ENCODE results near the gene RHBDL3. TPM values are rescaled to one million over a fixed set of nuclear protein-coding genes. Genes with fewer than 3 reads are reported as not detected.
A peak's percentile ranks its signal among the peaks of the same experiment; 100 is the strongest.

RHBDL3 gene
- total and polyA plus RNA-seq, 2 of the 8 experiments (the other 6 are each of a cell fraction or from before 2014, with no cell fraction given), result 9.6 to 12.2 TPM

DNA sequence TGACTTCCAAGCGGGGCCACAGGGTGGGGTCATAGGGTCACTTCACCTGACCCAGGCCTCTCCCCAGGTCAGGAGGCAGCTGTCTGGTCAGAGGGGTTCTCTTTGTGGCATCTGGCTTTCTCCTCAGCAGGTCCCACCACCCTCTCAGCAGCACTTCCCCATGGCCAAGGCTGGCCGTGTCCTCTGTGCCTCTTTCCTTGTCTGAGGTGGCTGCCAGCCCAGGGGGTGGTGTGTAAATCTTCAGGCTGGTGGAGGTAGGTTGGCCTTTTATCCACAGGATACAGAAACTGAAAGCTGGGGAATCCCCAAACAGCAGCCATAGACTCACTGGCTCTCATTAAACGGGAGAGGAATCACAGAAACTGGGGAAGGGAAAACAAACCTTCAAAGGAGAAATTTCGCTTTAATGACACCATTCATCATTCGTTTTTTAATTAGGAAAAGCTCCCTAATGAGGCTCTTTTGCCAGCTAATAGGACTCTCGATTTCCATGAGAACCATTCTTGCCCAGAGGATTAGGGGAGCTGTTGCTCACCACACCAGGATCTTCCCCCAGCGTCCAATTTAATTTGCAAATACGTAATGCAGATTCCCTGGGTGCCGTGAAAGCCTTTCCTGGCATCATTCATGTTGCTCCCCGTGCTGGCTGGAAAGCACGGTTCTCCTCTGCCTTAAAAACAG is 58.3 kb downstream of the RHBDL3 start (continued):
- TF ChIP-seq, protein P1, sequence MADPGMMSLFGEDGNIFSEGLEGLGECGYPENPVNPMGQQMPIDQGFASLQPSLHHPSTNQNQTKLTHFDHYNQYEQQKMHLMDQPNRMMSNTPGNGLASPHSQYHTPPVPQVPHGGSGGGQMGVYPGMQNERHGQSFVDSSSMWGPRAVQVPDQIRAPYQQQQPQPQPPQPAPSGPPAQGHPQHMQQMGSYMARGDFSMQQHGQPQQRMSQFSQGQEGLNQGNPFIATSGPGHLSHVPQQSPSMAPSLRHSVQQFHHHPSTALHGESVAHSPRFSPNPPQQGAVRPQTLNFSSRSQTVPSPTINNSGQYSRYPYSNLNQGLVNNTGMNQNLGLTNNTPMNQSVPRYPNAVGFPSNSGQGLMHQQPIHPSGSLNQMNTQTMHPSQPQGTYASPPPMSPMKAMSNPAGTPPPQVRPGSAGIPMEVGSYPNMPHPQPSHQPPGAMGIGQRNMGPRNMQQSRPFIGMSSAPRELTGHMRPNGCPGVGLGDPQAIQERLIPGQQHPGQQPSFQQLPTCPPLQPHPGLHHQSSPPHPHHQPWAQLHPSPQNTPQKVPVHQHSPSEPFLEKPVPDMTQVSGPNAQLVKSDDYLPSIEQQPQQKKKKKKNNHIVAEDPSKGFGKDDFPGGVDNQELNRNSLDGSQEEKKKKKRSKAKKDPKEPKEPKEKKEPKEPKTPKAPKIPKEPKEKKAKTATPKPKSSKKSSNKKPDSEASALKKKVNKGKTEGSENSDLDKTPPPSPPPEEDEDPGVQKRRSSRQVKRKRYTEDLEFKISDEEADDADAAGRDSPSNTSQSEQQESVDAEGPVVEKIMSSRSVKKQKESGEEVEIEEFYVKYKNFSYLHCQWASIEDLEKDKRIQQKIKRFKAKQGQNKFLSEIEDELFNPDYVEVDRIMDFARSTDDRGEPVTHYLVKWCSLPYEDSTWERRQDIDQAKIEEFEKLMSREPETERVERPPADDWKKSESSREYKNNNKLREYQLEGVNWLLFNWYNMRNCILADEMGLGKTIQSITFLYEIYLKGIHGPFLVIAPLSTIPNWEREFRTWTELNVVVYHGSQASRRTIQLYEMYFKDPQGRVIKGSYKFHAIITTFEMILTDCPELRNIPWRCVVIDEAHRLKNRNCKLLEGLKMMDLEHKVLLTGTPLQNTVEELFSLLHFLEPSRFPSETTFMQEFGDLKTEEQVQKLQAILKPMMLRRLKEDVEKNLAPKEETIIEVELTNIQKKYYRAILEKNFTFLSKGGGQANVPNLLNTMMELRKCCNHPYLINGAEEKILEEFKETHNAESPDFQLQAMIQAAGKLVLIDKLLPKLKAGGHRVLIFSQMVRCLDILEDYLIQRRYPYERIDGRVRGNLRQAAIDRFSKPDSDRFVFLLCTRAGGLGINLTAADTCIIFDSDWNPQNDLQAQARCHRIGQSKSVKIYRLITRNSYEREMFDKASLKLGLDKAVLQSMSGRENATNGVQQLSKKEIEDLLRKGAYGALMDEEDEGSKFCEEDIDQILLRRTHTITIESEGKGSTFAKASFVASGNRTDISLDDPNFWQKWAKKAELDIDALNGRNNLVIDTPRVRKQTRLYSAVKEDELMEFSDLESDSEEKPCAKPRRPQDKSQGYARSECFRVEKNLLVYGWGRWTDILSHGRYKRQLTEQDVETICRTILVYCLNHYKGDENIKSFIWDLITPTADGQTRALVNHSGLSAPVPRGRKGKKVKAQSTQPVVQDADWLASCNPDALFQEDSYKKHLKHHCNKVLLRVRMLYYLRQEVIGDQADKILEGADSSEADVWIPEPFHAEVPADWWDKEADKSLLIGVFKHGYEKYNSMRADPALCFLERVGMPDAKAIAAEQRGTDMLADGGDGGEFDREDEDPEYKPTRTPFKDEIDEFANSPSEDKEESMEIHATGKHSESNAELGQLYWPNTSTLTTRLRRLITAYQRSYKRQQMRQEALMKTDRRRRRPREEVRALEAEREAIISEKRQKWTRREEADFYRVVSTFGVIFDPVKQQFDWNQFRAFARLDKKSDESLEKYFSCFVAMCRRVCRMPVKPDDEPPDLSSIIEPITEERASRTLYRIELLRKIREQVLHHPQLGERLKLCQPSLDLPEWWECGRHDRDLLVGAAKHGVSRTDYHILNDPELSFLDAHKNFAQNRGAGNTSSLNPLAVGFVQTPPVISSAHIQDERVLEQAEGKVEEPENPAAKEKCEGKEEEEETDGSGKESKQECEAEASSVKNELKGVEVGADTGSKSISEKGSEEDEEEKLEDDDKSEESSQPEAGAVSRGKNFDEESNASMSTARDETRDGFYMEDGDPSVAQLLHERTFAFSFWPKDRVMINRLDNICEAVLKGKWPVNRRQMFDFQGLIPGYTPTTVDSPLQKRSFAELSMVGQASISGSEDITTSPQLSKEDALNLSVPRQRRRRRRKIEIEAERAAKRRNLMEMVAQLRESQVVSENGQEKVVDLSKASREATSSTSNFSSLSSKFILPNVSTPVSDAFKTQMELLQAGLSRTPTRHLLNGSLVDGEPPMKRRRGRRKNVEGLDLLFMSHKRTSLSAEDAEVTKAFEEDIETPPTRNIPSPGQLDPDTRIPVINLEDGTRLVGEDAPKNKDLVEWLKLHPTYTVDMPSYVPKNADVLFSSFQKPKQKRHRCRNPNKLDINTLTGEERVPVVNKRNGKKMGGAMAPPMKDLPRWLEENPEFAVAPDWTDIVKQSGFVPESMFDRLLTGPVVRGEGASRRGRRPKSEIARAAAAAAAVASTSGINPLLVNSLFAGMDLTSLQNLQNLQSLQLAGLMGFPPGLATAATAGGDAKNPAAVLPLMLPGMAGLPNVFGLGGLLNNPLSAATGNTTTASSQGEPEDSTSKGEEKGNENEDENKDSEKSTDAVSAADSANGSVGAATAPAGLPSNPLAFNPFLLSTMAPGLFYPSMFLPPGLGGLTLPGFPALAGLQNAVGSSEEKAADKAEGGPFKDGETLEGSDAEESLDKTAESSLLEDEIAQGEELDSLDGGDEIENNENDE (IDR thresholded peaks at IDR 0.05; ENCODE audit: insufficient replicate concordance, low read length), result no peak
- TF ChIP-seq SAP30 (IDR thresholded peaks at IDR 0.05; ENCODE audit: insufficient read depth, insufficient replicate concordance, low read length), result no peak
- TF ChIP-seq YY1 (IDR thresholded peaks at IDR 0.05; ENCODE audit: low read depth, low read length), result peak; percentile 47; the same call in 1 of the 2 replicates
